Stromal cell of bone marrow (primary cell): ENCODE measurements around the gene STAB2.

Source experiments
- DNase-seq: peaks from one replicate; pipeline ENCODE4 v3.0.0-alpha.2; 2012; ENCODE audit warnings: low read depth

STAB2 gene

DNA sequence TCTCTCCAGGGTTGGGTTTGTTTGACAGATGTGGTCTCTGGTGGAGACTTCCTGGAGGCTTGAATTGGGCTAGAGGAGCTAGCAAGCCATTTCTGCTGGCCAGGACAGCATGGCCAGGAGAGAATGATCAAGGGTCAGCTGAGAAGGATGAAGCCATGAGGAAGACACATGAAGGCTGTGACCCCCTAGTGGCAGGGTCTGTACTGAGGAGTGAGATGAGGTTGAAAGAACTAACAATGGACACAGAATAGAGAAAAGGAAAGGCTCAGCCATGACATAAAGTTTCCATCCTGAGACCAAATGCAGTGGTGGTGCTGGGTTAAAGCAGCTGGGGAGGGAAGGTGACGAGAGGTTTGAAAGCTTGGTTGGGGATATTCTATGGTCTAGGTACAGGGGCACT, 164.1 kb downstream of the STAB2 start:
- no peak for DNase-seq

DNA sequence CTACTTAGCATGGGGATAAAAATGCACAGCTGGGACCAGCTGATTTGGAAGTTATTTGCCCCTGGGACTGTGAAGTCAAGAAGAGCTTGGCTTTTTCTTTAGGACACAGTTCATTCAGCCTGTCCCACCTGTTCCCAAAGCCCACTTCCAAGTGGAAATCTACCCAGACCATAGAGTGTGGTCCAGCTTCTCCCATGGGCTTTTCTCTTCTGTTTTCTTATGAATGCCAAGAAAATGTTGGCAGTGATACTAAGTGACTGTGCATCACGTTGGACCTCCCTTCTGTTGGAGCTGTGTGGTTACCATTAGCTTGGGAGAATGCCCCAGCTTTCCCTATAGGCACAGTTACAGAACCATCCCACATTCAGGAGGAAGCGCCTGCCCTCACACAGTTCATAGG, 164.5 kb downstream of the STAB2 start:
- DNase-seq = peak; percentile 64

DNA sequence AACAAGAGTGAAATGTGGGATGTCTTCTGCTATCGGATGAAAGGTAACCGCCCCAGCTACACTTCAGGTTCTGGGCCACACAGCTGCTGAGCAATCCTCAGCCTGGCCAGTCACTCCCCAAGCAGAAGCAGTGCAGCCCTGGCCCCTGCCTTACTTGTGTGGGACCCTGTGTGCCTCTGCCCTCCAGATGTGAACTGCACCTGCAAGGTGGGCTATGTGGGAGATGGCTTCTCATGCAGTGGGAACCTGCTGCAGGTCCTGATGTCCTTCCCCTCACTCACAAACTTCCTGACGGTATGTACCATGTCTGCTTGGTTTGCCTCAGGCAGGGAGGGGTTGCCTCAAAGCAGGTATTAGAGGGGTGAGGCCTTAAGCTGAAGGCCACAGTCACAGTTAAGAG, 168.4 kb downstream of the STAB2 start:
- no peak for DNase-seq

DNA sequence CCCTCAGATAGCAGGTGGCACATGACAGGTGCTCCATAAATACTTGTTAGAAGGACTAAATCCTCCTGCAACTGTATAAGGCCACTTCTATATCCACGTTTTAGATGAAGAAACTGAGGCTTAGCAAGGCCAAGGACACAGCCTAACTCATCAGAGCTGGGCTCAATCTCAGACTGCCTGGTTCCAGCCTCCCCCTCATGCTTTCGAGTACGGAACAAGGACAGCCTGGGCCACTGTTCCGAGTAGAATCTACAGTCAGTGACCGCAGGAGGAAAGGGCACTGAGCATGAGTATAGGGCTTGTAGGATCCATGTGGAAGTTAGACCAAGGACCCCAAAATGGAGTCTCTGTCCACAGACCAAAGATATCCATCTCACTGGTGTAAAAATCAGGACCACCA, 169.4 kb downstream of the STAB2 start:
- DNase-seq = no peak

DNA sequence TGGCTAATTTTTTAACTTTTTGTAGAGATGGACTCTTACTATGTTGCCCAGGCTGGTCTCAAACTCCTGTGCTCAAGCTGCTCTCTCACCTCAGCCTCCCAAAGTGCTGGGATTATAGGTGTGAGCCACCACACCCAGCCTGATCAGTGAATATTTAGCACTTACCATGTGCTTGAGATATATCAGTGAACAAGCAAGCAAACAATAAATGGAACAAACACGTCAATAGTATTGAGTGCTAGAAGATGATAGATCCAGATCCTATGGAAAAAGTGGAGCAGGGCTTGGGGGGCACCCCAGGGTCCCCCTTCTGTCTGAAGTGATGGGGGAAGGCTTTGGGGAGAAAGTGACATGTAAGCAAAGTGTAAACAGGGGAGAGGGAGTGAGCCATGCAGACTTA, 170.2 kb downstream of the STAB2 start:
- DNase-seq = no peak

DNA sequence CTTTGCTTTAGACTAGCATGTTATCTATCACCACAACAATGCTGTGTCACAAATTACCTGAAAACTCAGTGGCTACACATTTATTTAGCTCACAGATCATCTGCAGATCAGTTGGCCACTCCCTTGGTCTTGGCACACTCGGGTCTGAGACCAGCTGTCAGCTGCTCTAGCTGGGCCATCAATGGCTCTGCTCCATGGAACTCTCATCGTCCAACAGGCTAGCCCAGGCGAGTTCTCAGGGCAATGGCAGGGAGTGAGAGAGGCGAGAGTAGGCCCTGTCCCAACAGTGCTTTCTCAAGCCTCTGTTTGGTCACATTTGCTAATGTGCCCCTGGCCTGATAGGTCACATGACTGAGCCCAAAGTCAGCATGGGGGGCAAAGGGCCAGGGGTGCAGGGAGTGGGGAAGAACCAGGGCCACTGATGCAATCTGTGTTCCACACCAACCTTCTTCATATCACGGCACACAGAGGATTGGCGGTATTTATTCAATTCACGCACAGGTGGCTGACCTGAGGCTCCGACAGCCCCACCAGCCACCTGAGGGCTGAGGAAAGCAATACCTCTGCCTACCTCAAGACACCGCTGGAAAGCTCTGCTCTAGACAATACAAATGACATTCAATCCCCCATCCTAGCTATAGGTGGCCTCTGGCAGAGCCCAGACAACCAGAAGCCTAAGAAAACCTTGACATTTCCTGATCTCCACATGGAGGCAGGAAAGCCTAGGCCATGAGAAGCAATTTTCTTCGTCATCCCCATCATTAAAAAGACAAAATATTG, 171.4 kb downstream of the STAB2 start:
- DNase-seq = no peak

DNA sequence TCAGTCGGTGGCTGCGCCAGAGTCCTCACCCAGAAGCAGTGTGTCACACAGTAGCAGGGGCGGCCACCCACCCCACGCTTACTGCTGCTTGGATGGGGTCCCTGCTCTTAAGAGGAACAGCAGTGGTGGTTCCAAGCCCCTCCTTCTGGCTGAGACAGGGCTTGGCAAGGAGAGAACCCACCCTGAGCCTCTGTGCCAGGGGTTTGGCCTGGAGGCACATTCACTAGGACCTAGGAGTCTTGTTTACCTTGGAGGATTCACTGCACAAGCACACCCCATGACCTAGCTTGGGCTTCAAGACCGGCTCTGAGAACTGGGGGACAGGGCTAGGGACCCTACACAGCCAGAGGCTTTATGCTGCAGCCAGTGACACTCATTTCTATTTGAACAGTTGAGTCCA, 175.4 kb downstream of the STAB2 start:
- no peak for DNase-seq

DNA sequence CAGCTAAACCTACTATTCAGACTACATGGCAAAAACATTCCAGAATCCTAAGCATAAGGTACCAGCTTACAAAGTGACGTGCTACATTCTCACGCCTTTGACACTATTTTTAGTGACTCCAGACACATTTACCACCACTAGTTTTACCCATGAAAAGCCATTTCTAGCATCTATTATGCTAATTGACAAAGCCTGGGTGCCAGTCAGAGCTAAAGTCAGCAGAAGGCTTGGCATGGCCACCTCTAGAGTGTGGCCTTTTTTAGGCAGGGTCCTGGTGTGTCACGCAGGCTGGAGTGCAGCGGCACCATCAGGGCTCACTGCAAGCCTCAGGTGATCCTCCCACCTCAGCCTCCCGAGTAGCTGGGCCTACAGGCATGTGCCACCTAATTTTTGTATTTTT, 178.2 kb downstream of the STAB2 start:
- DNase-seq = no peak

DNA sequence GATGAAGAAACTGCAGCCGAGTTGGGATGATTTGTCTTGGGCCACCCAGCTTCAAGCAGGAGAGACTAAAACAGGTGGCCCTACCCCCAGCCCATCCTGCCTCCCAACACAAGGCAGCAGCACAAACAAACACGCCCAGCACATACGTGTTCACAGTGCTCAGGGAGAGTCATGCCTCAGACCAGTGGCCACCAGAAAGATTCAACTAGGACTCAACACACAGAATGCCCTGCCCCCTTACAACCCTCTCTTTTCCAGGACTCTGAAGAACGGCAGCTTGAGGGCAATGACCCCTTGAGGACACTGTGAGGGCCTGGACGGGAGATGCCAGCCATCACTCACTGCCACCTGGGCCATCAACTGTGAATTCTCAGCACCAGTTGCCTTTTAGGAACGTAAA, 179.0 kb downstream of the STAB2 start:
- DNase-seq = no peak

DNA sequence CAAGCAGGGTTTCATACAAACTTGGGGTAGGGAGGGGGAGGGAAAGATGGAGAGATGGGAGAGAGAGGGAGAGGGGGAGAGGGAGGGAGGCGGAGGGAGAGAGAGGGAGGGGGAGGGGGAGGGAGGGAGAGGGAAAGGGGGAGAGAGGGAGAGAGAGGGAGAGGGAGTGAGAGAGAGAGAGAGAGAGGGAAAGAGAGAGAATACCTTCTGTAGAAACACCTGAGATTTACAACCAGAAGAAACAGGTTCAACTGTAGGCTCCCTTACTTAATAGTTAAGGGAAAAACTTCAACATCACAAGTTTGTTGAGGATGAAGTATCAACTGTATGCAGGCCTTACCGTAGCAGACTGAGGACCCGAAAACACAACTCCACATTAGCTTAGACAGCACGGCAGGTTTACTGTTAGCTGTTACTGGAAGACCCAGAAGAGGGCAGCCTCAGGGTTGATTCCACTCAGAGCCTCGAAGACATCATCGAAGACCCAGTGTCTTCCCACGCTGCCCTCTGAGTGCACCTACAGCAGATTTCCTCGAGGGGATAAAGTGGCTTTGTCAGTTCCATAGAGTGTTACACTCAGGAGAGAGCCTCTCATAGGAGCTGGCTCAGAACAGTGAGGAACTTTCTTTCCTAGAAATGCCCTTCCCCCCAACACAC, 181.5 kb downstream of the STAB2 start:
- no peak for DNase-seq

DNA sequence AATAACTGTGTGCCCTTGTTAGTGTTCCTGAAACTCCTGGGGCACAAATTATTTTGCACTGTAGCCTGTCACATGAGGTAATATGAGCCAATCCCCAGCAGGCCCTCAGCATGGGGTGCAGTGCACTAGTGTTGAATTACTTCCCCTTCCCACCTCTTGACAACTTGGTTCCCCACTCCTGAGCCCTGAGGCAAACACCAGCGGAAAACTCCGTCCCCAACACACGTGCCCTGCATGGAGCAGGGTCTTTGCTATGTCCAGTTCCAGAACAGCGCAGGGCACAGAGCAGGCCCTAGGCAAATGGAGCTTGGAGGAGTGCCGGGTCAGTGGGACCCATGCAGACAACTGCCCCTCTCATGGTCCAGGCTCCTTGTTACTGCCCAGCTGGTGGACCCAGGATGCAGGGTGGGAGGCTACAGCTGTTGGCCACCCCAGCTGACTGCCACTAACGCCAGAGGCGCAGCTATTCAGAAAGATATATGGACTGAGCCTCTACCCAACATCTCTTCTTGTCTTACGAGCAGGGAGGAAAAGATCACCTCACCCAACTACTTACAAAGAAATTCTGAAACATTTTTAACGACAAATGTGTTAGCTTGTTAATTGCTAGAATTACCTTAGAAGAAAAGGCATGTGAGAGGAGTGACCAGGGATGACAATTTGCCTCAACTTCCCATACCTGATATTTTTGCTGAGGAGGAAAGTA, 182.3 kb downstream of the STAB2 start:
- DNase-seq = no peak

DNA sequence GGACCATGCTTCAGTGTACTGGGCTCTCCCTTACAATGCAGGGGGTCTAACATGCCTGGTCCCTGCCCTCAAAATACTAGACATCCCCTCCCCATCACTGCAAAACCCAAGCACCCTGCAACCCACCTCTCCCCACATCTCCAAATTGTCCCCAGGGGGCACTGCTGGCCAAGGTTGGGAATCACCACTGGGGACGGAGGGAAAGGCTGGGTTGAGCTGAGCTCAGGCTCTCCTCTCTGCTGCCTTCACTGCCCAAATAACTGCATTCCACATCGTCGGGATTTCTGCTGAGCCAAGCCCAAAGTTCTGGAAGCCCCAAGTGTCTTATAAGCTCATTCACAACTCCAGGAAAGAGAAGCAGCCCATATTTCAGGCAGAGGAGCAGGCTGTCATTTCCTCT, 184.4 kb downstream of the STAB2 start:
- no peak for DNase-seq

DNA sequence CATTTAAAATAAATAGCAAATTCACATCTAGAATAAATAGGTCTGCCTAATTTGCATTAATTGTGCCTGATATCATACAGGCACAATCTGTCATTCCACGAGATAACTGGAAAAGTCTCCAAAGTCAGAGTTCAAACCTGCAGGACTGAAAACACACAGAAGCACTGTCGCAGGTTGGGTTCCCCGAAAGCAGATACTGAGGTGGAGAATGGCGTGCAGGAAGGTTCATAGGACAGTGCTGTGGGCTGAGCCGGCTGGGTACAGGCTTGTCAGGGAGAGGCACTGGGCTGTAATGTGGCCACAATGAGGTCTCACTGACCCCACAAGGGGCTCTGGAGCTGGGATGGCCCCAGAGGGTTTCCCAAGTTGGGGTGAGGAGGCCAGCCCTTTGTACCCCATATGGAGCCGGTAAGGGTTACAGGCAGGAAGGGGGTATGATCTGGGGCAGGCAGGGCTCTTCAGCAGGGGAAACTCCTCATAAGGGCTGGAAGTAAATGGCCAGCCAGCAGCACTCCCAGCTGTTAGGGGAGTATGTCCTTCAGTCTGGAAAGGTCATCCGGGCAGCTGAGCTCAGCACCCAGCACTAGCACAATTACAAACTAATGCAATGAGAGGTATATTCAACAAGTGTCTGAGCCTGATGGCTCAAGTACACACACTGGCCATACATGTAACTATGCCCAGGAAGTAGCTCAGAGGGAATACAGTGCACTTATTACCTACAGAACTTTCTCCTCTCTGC, 185.5 kb downstream of the STAB2 start:
- no peak for DNase-seq

DNA sequence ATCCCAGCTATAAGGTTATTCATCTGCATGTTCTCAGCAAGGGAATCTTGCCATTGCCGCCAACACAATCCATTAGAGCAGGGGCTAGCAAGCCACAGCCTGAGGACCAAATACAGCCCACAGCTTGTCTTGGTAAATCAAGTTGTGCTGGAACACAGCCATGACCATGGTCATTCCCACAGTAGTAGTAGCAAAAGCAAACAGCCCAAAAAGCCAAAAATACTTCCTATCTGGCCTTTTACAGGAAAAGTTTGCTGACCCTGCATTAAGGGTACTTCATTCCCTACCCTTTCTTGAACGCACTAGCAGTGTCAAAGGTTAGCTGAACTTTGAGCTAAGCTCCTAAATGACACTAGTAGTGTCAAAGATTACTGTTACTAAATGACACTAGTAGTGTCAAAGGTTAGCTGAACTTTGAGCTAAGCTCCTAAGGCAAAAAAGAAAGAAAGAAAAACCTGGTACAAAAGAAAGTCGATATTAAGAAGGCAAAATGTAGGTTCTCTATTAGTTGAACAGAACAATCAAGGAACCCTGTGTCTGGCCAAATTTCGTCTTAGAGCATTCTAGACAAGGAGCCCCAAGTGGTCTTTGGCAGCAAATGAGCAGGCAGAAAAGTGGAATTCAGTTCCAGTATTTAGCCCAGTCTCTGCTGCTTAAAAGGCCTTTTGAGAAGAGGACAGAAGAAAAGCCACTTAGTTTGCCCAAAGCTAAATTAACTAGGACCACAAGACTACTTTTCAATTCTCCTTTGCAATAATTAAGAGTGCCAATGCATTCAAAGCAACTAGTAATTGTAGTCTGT, 186.2 kb downstream of the STAB2 start:
- no peak for DNase-seq

DNA sequence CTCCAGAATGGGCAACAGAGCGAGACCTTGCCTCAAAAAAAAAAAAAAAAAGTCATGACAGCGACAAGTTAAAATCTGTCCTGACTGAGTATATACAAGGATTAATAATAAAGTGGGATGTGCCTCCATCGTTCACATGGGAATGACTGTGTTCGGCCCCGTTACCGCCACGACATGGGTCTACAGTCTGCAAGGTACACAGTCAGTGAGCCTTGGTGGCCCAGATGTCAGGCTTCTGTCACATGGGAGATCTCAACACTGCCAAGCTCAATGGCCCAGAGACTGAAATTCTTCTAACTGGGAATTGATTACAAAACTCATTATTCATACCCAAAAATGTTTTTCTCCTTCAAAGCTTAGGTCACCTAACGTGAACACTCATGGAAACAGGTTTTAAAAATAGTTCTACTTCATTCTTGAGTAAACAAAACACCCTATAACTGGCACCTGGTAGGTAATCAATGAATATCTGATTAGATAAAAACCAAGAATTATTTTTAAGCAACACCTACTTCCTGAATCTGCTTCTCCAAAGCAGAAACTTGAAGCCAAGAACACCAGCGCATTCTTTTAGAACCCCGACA, 188.0 kb downstream of the STAB2 start:
- DNase-seq = no peak

DNA sequence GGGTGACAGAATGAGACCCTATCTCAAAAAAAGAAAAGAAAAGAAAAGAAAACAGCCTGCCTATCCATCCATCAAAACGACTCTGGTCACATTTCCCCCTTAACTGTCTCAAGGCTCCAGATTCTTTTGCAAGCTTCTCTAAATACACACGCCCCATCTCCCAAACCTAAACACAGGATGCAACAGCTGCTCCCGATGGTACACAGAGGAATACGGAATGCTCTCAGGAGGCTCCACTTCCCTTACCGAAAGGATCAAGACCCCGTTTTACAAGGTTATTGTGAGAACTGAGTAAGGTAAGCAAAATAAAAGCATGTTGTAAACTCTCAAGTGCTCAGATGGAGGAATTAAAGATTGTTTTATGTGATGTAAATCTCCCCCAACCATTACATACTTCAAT, 191.7 kb downstream of the STAB2 start:
- no peak for DNase-seq

DNA sequence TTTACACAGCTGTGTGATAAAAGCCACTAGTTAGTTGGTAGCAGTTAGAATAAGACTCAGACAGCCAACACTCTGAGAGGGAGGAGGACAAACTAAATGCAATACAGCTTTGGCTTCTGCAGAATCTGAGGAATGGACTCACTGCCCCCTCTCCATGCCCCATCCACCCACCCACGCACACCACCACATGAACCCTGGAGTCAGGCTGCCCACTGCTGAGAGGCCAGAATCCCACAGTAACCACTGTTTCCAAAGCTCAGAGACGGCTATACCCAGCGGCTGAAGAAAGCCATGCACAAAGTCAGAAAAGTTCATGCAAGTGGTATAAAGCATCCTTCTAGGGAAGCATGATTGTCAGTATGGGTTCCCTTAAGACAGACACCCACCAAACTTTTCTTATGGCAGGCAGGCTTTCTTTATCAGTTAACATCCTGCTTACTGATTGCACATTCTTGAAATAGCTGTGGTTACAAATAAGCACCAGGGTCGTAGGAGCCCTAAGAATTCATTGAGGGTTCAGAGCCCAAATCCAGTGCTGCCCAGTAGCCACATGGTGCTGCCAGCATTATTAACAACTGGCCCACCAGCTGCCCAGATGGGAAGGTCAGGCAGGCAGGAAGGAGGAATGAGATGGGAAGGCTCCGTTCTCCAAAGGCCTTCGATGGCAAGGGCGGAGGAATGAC, 192.5 kb downstream of the STAB2 start:
- DNase-seq = no peak

DNA sequence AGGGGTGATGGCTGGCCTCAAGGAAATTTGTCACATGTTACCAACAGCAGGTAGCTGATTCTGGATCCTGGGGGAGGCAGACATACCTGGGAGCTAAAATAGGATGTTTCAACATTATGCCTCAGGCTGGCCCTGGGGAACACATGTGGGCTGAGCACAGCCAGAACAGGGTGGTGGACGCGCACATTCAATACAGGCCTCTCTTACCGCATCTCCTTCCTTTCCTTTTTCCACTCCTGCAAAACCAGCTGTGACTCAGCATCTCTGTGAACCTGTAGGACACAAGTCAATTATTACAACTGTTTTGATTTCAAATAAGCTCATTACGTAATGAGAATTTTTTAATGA, 193.0 kb downstream of the STAB2 start:
- no peak for DNase-seq

DNA sequence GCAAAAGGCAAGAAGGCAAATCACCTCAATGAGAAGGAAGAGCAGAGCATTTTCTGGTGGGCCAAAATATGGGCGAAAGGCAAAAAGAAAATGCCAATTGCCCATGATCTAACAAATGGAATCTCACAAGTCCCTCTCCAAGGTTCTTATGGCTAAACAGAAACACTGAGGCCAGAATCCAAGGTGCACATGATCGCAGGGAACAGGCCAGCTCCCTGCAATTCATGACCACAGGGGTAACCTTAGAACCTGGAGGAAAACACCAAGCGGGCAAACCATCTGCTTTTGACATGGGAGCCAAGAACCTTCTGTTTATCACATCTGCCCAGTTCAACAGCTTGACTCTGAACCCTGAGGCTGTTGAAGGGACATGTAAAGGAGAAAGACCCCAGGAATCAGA, 193.9 kb downstream of the STAB2 start:
- DNase-seq = no peak

DNA sequence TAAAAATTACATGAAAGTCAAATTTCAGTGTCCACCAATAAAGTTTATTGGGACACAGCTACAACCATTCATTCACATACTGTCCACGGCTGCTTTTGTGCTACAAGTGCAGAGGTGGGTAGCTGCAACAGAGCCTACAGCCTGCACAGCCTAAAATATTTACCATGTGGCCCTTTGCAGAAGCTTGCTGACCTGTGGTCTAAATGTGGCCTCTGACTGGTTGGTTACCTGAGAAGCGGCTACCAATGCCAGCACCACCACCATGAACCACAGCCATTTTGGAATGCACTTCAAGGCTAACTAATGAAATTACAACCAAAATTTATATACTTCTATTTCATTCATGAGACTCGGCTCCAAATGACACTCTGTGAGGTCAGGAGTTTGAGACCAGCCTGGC, 195.3 kb downstream of the STAB2 start:
- no peak for DNase-seq
